Measurements from ENCODE around the gene ILK.
A peak's percentile ranks its signal among the peaks of the same experiment; 100 is the strongest.

Gene ILK

DNA sequence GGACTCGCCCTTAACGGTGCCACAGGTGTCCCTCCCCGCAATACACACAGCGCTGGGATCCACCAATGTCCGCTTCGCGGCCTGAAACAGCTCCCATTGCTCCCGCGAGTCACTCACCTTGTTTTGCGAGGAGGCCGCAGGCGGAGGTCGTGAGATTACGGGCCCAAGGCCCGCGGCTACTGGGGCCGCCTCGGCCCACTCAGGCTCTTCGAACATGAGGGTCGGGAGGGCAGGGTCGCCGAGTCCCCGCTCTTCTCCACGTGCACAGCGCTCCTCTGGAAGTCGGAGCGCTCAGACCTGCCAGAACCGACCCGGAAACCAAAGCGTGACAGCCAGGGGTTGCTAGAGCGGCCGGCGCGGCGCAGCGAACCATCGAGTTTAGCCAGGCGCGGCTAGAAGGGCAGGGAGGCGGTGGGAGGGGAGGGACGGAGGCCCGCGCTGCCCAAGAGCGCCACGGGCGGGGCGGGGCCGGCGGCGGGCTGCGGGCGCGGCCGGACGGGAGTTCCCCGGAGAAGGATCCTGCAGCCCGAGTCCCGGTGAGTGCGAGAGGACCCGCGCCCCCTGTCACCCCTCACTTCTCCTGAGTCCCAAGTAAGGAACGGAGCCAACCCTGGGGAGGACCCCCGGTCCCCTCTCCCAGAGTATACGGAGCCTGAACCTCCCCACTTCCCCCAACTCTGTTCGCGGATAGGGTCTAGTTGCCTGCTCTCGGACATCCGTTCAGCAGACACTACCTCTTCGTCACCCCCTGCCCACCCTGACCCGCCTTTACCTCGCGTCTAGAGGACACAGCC lies at the start of gene ILK, which contains the start of gene RRP8:
Gene ILK, plus strand, starts transcription at position 488 of the 794 bp plus-strand sequence. CDS start 498 bp downstream, outside the sequence.
Gene RRP8, minus strand, starts transcription at position 330 of the 794 bp plus-strand sequence. Its CDS starts 114 bp downstream, at position 216.
- peak; percentile 72 to 74 for DNase-seq (ENCODE audit: low read depth in 2 of 2)

GRCh38 chr11:6554828-6555706 lies 48.5 kb upstream of the ILK start:
- DNase-seq (ENCODE audit: low read depth in 2 of 2) = no peak

GRCh38 chr11:6556139-6556949 lies 47.2 kb upstream of the ILK start:
- DNase-seq (ENCODE audit: low read depth in 2 of 2) = no peak

DNA sequence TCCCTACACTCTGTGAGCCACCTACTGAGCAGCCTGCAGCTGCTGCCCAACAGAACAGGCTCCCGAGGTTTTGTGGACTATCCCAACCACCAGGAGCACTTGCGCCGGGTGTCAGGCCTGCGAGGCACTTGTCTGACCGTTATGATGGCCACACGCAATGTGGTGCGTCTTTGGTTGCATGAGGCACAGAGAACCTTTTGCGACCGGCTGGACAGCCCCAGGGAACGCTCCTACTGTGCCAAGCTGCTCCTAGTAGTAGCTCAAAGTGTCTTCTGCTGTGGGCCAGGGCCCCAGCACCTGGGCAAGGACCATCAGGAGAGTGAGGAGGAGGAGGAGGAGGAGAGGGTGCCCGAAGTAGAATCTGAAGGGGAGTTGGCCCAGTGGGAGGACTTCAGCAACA lies 46.5 kb upstream of the ILK start:
- DNase-seq (ENCODE audit: low read depth in 2 of 2) = no peak

GRCh38 chr11:6557761-6558674 lies 45.6 kb upstream of the ILK start:
- no peak for DNase-seq (ENCODE audit: low read depth in 2 of 2)

DNA sequence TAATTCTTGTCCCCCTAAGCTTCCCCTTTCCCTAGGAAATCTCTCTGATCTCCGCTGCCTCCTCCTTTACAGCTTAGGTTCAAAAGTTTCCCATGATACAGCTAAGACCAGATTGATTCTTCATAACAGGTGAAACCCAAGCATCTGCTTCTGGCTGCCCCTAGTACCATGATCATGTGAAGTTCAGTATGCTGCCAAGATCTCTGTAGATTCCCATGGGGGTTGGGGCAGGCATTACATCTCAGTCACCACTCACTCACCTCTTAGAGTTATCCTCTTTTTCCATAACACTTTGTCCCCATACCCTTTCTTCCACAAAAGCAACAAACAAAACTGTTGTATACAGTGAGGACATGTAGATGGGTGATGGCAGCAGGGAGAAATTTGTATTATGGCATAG lies 44.2 kb upstream of the ILK start:
- no peak for DNase-seq (ENCODE audit: low read depth in 2 of 2)

DNA sequence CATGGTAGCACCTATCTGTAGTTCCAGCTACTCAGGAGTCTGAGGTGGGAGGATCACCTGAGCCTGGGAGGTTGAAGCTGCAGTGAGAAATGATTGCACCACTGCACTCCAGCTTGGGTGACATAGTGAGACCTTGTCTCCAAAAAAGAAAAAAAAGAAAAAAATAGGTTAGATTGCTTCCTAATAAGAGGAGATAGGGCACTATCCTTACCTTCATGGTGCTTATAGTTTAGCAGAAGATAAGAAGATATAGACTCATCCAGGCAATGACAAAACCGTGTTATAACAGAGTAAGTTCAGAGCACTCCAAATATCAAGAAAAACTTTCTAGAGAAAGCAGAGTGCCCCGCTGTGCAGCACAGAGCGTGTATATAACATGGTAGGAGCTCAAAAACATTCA lies 42.3 kb upstream of the ILK start:
- DNase-seq (ENCODE audit: low read depth in 2 of 2) = no peak

GRCh38 chr11:6563121-6563619 lies 40.4 kb upstream of the ILK start:
- DNase-seq (ENCODE audit: low read depth in 2 of 2) = no peak

DNA sequence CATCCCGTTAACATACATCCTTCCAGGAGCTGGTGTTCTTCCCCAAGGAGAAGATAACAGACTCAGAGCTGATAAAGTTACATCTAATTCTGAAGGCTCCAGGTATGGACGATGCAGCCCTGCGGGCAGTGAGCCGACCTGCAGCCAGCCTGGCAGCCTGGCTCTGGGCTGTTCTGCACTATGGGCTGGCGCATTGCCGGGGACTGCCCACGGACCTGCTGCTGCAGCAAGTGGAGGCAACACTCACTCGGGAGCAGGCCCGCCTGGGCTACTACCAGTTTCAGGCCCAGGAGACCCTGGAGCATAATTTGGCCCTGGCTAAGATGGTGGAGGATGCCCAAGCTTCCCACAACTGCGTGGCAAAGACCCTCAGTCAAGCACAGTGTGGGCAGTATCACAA lies 39.9 kb upstream of the ILK start:
- DNase-seq (ENCODE audit: low read depth in 2 of 2) = no peak

- no peak for DNase-seq (ENCODE audit: low read depth in 2 of 2)
These were observed 38.2 kb upstream of the ILK start for GRCh38 chr11:6565325-6565724.

DNA sequence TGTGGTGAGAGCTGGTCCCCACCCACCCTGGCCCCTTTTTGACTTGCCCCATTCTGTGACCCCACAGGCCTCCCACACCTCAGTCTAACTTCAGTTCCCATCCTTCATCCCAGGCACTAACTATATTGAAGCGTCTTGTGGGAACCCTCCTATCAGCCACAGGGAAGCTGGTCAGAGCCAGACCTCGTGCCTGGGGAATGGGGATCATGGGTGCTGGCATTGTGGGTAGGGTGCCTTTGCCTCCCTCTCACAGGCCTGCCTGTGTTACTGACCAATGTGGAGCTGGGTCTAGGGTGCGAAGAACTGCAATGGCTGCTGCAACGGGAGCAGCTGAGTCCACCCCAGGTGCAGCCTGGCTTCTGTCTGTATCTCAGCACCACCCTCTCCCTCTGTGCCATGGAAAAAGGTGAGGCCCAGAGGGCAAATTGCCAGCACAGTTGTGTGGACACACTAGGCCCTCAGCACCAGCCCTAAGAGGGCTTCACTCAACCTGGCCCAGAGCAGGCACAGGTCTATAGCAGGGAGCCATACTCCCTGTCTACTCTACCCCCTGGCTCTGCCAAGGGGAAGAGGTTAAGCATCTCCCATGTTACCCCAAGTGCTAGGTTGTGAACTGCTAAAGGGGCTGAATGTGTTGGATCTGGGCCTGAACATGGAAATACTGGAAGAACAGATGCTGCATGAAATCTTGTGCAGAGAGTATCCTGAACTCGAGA lies 37.4 kb upstream of the ILK start:
- no peak for DNase-seq (ENCODE audit: low read depth in 2 of 2)

DNA sequence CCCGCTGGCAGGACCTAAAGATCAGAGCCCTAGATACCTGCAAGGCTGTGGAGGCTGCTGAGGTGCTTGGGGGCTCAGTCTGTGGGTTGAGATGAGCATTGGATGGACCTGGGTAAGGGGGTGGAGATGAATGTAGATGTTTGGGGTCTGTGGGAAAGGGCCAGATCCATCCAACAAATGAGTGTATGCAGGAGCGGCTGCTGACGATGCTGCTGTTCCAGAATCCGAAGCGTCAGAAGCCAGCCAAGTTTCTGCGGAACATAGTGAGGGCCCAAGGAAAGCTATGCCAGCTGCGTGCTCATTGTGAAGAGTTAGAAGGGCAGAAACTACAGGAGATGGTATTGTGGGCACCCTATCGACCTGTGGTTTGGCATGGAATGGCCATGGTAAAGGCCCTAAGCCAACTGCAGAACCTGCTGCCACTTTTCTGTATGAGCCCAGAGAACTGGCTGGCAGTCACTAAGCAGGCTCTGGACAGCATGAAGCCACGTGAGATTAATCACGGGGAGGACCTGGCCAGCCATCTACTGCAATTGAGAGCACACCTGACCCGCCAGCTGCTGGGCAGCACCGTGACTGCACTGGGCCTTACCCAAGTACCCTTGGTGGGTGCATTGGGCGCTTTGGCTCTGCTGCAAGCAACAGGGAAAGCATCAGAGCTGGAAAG lies 36.7 kb upstream of the ILK start:
- no peak for DNase-seq (ENCODE audit: low read depth in 2 of 2)

DNA sequence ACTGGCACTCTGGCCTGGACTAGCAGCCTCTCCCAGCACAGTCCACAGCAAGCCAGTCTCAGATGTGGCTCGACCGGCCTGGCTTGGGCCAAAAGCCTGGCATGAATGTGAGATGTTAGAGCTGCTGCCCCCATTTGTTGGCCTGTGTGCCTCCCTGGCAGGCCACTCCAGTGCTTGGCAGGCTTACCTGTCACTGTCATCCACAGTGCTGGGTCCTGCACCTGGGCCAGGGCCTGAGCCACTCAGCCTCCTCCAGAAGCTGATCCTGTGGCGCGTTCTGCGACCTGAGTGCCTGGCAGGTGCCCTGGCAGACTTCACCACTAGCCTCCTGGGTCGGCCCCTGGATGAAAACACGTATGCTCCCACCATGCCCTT lies 36.2 kb upstream of the ILK start:
- no peak for DNase-seq (ENCODE audit: low read depth in 2 of 2)

- DNase-seq (ENCODE audit: low read depth in 2 of 2) = no peak
These were observed 35.2 kb upstream of the ILK start for GRCh38 chr11:6568191-6568918.

DNA sequence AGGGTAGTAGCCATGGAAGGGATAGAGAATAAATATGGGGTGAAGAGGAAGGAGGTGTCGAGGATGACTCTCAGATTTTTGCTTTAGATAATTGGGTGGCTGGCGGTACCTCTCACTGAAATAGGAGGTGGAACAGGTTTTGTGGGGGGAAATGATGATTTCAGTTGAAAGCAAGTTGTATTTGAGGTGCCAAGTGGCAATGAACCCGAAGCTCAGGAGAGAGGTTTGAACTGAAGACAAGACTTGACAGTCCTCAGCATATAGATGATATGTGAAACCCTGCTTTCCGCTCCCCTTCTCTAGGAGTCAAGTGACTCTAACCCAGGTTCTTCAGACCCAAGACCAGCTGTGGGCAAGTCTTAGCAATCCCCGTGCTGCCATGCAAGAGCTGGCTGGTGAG lies 33.9 kb upstream of the ILK start:
- no peak for DNase-seq (ENCODE audit: low read depth in 2 of 2)

DNA sequence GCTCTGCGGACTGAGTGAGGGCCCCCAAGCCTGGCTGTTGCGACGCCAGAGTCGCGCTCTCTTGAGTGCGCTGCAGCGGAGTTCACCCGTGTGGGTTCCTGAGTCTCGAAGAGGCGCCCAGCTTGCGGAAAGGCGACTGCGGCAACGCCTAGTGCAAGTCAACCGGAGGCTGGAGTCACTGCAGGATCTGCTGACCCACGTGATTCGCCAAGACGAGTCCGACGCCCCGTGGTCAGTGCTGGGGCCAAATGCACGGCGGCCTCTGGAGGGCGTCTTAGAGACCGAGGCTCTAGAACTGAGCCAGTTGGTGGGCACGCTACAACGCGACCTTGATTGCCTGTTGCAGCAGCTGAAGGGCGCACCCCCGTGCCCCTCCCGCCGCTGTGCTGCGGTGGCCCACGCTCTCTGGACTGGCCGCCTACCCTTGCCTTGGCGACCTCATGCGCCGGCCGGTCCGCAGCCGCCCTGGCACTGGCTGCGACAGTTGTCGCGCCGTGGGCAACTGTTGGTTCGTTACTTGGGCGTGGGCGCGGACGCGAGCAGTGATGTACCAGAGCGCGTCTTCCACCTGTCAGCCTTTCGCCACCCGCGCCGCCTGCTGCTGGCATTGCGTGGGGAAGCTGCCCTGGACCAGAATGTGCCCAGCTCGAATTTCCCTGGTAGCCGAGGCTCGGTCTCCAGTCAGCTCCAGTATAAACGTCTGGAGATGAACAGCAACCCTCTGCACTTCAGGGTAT lies 32.7 kb upstream of the ILK start:
- DNase-seq (ENCODE audit: low read depth in 2 of 2) = no peak

GRCh38 chr11:6571434-6572008 lies 32.1 kb upstream of the ILK start:
- DNase-seq (ENCODE audit: low read depth in 2 of 2) = no peak

GRCh38 chr11:6572215-6572614 lies 31.4 kb upstream of the ILK start:
- DNase-seq (ENCODE audit: low read depth in 2 of 2) = no peak

Measured in stimulated activated CD8-positive, alpha-beta memory T cell treated with anti-CD3 and anti-CD28 coated beads, Interleukin-7, amount 100 ng/mL, for 1 hour (primary cell).